OCI-LY3 (cell line): Measurements from ENCODE around the gene BAD.
"Not testable (repeated sequence)": the region's sequence is repeated elsewhere in the genome, so short reads cannot be mapped to it uniquely, and the experiment has no call there.

Source experiments
- H2AFZ ChIP-seq: fragments of 200-600, 300-600 bp; shearing (Covaris generic); 2 replicates; pipeline ENCODE4 v1.6.0; 2014; ENCODE audit warnings: antibody characterized with exemption, low read depth, low read length
- H3K27ac ChIP-seq: fragments of 200-600, 300-600 bp; sonication (generic); 2 replicates; pipeline ENCODE4 v1.5.1; 2014; ENCODE audit warnings: mild to moderate bottlenecking, low read length, moderate library complexity, mixed read lengths
- H3K27me3 ChIP-seq: fragments of 200-600, 300-600 bp; sonication (generic); 2 replicates; pipeline ENCODE4 v1.6.1; 2014; ENCODE audit warnings: low read depth, low read length, mixed read lengths
- H3K36me3 ChIP-seq: fragments of 200-600, 300-600 bp; sonication (generic); replicated peaks from 2 replicates; pipeline ENCODE3; 2014; ENCODE audit warnings: low read depth, low read length, mixed read lengths
- H3K4me1 ChIP-seq: fragments of 300-600, 200-600 bp; sonication (generic); 2 replicates; pipeline ENCODE4 v1.6.1; 2014; ENCODE audit warnings: low read length, mixed read lengths
- H3K4me2 ChIP-seq: fragments of 200-600, 300-600 bp; sonication (generic); 2 replicates; pipeline ENCODE4 v1.6.1; 2014; ENCODE audit warnings: low read length, mixed read lengths
- H3K4me3 ChIP-seq: fragments of 300-600, 200-600 bp; sonication (generic); 2 replicates; pipeline ENCODE4 v1.5.1; 2014; ENCODE audit warnings: antibody characterized with exemption, mild to moderate bottlenecking, low read length, moderate library complexity
- H3K79me2 ChIP-seq: fragments of 300-600, 200-600 bp; shearing (Covaris generic); 2 replicates; pipeline ENCODE4 v1.6.1; 2014; ENCODE audit warnings: mild to moderate bottlenecking, low read length, mixed read lengths
- H3K9ac ChIP-seq: fragments of 300-600, 200-600 bp; shearing (Covaris generic); 2 replicates; pipeline ENCODE4 v1.6.0; 2014; ENCODE audit warnings: mild to moderate bottlenecking, low read length, moderate library complexity
- H3K9me3 ChIP-seq: fragments of 200-600, 300-600 bp; shearing (Covaris generic); 2 replicates; pipeline ENCODE4 v1.6.1; 2014; ENCODE audit warnings: low read length, mixed read lengths; ENCODE audit not compliant: insufficient read depth
- H4K20me1 ChIP-seq: fragments of 200-600, 300-600 bp; sonication (generic); 2 replicates; pipeline ENCODE4 v1.6.1; 2016; ENCODE audit warnings: low read length, mixed read lengths; ENCODE audit not compliant: insufficient read depth
- EZH2phosphoT487 ChIP-seq: fragments of 200-600 bp; shearing (Covaris generic); IDR thresholded peaks from 2 replicates; pipeline ENCODE4 v1.6.1; 2018; ENCODE audit warnings: antibody characterized with exemption, mixed run types, low read depth
- TF ChIP-seq, protein P1 (sequence below): fragments of 200-600, 300-600 bp; sonication (generic); IDR thresholded peaks from 2 replicates; pipeline ENCODE4 v1.5.1; 2014; ENCODE audit warnings: antibody characterized with exemption, low read length, low read depth

Gene BAD

DNA sequence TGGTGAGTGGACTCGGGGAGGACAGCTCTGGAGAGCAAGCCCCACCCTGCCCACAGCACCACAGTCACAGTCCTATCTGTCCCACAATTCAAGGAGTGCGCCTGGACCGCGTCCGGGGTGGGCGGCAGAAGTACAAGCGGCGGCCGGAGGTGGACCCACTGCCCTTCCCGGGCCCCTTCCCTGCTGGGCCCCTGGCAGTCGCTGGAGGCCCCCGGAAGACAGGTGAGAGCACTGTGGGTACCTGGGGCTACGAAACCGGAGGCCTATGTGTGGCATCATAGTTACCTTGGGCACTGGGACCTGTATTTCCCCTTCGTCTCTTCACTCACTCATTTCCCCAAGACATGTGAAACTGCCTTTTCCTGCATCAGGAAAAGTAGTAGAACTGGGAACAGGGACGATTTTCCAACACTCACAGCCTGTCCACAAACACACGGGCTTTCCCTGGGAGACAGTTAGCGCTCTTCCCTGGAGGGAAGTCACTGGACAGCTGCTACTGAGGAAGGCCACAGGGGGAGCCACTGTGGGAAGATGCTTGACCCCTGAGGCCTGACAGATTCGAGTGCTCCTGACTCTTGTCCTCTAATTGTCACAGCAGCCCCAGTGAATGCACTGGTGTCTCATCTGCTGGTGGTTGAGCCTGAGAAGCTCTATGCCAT, 29.8 kb upstream of the BAD start:
- Histone ChIP-seq H3K4me1 (peaks cover 13% of the 10 kb centered on the region), H3K4me2 (no peak overlapping the region), H3K27ac (no peak overlapping the region), H3K36me3 (peaks cover 17% of the 10 kb centered on the region), H3K4me3 (no peak overlapping the region), H4K20me1 (no peaks in the 10 kb centered on the region), H3K27me3 (no peaks in the 10 kb centered on the region), H2AFZ (no peak overlapping the region), H3K9ac (no peak overlapping the region), H3K79me2 (peaks cover 65% of the 10 kb centered on the region), H3K9me3 (no peaks in the 10 kb centered on the region)
- no peak for TF ChIP-seq EZH2phosphoT487
- TF ChIP-seq, protein P1, sequence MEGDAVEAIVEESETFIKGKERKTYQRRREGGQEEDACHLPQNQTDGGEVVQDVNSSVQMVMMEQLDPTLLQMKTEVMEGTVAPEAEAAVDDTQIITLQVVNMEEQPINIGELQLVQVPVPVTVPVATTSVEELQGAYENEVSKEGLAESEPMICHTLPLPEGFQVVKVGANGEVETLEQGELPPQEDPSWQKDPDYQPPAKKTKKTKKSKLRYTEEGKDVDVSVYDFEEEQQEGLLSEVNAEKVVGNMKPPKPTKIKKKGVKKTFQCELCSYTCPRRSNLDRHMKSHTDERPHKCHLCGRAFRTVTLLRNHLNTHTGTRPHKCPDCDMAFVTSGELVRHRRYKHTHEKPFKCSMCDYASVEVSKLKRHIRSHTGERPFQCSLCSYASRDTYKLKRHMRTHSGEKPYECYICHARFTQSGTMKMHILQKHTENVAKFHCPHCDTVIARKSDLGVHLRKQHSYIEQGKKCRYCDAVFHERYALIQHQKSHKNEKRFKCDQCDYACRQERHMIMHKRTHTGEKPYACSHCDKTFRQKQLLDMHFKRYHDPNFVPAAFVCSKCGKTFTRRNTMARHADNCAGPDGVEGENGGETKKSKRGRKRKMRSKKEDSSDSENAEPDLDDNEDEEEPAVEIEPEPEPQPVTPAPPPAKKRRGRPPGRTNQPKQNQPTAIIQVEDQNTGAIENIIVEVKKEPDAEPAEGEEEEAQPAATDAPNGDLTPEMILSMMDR: no peak

DNA sequence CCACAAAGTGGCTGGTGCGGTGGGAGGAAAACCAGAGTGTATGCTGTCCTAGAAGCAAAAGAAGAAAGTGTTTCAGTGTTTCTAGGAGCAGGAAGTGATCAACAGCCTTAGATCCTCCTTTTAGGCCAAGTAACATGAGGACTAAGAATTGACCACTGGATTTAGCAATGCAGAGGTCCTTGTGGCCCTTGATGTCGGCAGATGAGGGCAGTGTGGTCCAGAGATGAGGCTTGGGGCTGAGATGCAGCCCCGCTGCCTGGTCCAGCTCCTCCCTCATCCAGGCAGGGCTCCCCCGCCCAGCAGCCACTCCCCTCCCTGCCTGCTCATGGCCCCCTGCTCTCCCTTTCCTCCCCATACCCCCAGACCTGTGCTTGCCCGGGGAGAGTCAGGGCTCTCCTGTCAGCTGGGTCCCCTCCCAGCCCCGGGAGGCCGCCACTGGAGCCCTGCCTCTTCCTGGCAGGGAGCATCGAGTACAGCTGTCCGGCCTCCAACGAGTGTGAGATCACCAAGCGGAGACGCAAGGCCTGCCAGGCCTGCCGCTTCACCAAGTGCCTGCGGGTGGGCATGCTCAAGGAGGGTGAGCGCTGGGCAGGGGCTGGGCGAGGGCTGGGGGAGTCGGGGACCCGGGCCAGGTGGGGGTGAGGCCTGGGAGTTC, 29.2 kb upstream of the BAD start:
- H3K4me2 ChIP-seq: no peak overlapping the region

DNA sequence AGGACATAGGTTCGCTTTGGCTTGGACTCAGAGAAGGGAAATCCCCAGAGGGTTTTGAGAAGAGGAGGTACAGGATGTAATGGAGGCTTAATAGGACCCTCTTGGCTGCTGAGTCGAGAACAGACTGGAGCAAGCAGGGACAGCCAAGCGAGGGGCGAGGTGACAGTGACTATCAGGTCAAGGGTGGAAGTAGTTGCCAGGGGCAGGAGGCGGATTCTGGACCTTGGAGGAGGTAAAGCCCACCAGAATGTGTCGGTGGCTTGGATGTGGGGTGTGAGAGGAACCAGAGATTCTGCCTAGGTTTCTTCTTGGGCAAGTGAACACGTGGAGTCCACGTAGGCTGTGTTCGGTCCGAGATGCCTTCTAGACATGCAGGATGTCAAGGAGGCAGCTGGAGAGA, 28.5 kb upstream of the BAD start:
- Histone ChIP-seq H2AFZ (no peak overlapping the region), H3K27ac (no peak overlapping the region)

More for the DNA sequence above, 29.2 kb upstream of the BAD start:
- H3K79me2 ChIP-seq: peaks cover 59% of the 10 kb centered on the region
- peaks cover 8% of the 10 kb centered on the region for H3K4me1 ChIP-seq
- no peak for TF ChIP-seq EZH2phosphoT487
- TF ChIP-seq, protein P1: no peak
- H3K9me3 ChIP-seq: no peaks in the 10 kb centered on the region
- peaks cover 17% of the 10 kb centered on the region for H3K36me3 ChIP-seq
- H4K20me1 ChIP-seq: no peaks in the 10 kb centered on the region
- H3K27ac ChIP-seq: no peak overlapping the region
- H3K27me3 ChIP-seq: no peaks in the 10 kb centered on the region
- no peak overlapping the region for H3K9ac ChIP-seq
- no peak overlapping the region for H3K4me3 ChIP-seq
- H2AFZ ChIP-seq: no peak overlapping the region

DNA sequence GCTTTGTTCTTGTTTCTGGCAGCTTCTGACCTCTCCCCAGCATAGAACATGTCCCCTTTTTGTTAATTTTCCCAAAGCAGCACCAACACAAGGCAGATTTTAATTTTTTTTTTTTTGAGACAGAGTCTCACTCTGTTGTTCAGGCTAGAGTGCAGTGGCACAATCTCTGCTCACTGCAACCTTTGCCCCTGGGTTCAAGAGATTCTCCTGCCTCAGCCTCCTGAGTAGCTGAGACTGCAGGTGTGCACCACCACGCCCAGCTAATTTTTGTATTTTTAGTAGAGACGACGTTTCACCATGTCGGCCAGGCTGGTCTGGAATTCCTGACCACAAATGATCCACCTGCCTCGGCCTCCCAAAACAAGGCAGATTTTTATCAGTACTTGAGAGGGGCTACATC, 23.3 kb upstream of the BAD start:
- not testable (repeated sequence) for H3K9ac ChIP-seq, H4K20me1 ChIP-seq, H3K36me3 ChIP-seq, H3K9me3 ChIP-seq, H3K4me3 ChIP-seq, H3K27me3 ChIP-seq, H2AFZ ChIP-seq, H3K27ac ChIP-seq, H3K4me2 ChIP-seq
- H3K4me1 ChIP-seq: peaks cover 22% of the 10 kb centered on the region
- H3K79me2 ChIP-seq: peaks cover 47% of the 10 kb centered on the region

More for the DNA sequence above, 28.5 kb upstream of the BAD start:
- Histone ChIP-seq H3K27me3 (no peaks in the 10 kb centered on the region), H3K4me1 (peaks cover 8% of the 10 kb centered on the region), H3K9ac (no peak overlapping the region), H3K79me2 (peaks cover 58% of the 10 kb centered on the region), H3K4me3 (no peak overlapping the region), H3K4me2 (no peak overlapping the region), H4K20me1 (no peaks in the 10 kb centered on the region), H3K9me3 (no peaks in the 10 kb centered on the region), H3K36me3 (peaks cover 17% of the 10 kb centered on the region)
- no peak for TF ChIP-seq EZH2phosphoT487

DNA sequence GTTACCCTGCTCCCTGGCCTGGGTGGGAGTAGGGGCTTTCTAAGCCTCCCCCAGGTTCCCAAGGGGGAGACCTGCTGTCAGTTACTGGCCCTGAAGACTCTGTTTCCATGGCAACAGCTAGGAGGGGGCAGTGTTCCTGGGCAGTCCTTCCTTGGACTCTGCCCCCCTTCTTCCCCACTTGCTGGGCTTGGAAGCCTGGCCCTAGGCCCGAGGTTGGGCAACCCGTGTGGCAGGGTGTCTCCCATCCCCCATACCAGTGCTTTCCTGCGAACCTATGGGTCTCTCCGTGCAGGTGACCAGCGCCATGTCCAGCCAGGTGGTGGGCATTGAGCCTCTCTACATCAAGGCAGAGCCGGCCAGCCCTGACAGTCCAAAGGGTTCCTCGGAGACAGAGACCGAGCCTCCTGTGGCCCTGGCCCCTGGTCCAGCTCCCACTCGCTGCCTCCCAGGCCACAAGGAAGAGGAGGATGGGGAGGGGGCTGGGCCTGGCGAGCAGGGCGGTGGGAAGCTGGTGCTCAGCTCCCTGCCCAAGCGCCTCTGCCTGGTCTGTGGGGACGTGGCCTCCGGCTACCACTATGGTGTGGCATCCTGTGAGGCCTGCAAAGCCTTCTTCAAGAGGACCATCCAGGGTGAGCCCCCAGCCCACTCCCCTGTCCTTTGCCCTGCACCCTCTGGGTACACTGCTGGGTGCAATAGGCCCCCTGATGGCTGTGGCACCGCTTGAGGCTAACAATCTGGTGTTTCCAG, 22.6 kb upstream of the BAD start:
- Histone ChIP-seq H4K20me1 (no peaks in the 10 kb centered on the region), H3K27me3 (no peaks in the 10 kb centered on the region), H3K9me3 (no peaks in the 10 kb centered on the region), H3K9ac (peak overlapping the region; percentile 88), H2AFZ (no peak overlapping the region), H3K79me2 (peaks cover 41% of the 10 kb centered on the region), H3K4me3 (peak overlapping the region; percentile 92), H3K4me2 (peak overlapping the region; percentile 90), H3K36me3 (peaks cover 7% of the 10 kb centered on the region), H3K27ac (peak overlapping the region; percentile 66), H3K4me1 (peaks cover 22% of the 10 kb centered on the region)
- TF ChIP-seq EZH2phosphoT487: no peak
- TF ChIP-seq, protein P1: no peak
